Measurements from ENCODE around the gene PTPRF. TPM values are rescaled to one million over a fixed set of nuclear protein-coding genes. Genes with fewer than 3 reads are reported as not detected.

PTPRF gene
- total RNA-seq, 2 donors from 2014 or later = 0.52 to 5.9 TPM

- DNase-seq = no peak
- no peak for ATAC-seq
- Mint-ChIP-seq H3K36me3 (ENCODE audit: low read depth) (no peaks in the 10 kb centered on the region), H3K4me1 (peaks cover 17% of the 10 kb centered on the region), H3K4me3 (no peak overlapping the region), H3K27ac (peak overlapping the region; percentile 21), H3K27me3 (no peaks in the 10 kb centered on the region)
- no peaks in the 10 kb centered on the region for H3K9me3 ChIP-seq (ENCODE audit: control insufficient read depth, low read length, poor library complexity, severe bottlenecking)
Observed at GRCh38 chr1:43572084-43572483, 41.4 kb downstream of the PTPRF start.

- H3K4me3 Mint-ChIP-seq = no peak overlapping the region
- DNase-seq (no peak), ATAC-seq (no peak)
- peaks cover 17% of the 10 kb centered on the region for H3K4me1 Mint-ChIP-seq
- peak overlapping the region; percentile 21 for H3K27ac Mint-ChIP-seq
- no peaks in the 10 kb centered on the region for H3K27me3 Mint-ChIP-seq
- no peaks in the 10 kb centered on the region for H3K36me3 Mint-ChIP-seq (ENCODE audit: low read depth)
- H3K9me3 ChIP-seq (ENCODE audit: control insufficient read depth, low read length, poor library complexity, severe bottlenecking) = no peaks in the 10 kb centered on the region
Observed at GRCh38 chr1:43572538-43572937, 41.9 kb downstream of the PTPRF start.

- Mint-ChIP-seq H3K4me1 (peaks cover 17% of the 10 kb centered on the region), H3K36me3 (ENCODE audit: low read depth) (no peaks in the 10 kb centered on the region), H3K4me3 (no peak overlapping the region), H3K27ac (no peak overlapping the region), H3K27me3 (no peaks in the 10 kb centered on the region)
- no peak for DNase-seq
- no peak for ATAC-seq
- no peaks in the 10 kb centered on the region for H3K9me3 ChIP-seq (ENCODE audit: control insufficient read depth, low read length, poor library complexity, severe bottlenecking)
Observed at GRCh38 chr1:43573066-43573800, 42.5 kb downstream of the PTPRF start.

GRCh38 chr1:43576521-43576920 is 45.8 kb downstream of the PTPRF start:
- H3K27me3 Mint-ChIP-seq = no peaks in the 10 kb centered on the region
- no peak for DNase-seq
- ATAC-seq = peak; percentile 75
- no peaks in the 10 kb centered on the region for H3K36me3 Mint-ChIP-seq (ENCODE audit: low read depth)
- H3K4me1 Mint-ChIP-seq = peaks cover 20% of the 10 kb centered on the region
- H3K4me3 Mint-ChIP-seq = peak overlapping the region; percentile 57
- H3K27ac Mint-ChIP-seq = peak overlapping the region; percentile 84
- H3K9me3 ChIP-seq (ENCODE audit: control insufficient read depth, low read length, poor library complexity, severe bottlenecking) = no peaks in the 10 kb centered on the region

GRCh38 chr1:43577655-43578542 is 47.2 kb downstream of the PTPRF start:
- DNase-seq (no peak), ATAC-seq (no peak)
- Mint-ChIP-seq H3K4me3 (no peak overlapping the region), H3K27ac (no peak overlapping the region), H3K36me3 (ENCODE audit: low read depth) (no peaks in the 10 kb centered on the region), H3K4me1 (peaks cover 22% of the 10 kb centered on the region), H3K27me3 (no peaks in the 10 kb centered on the region)
- H3K9me3 ChIP-seq (ENCODE audit: control insufficient read depth, low read length, poor library complexity, severe bottlenecking) = no peaks in the 10 kb centered on the region

GRCh38 chr1:43580039-43580438 is 49.4 kb downstream of the PTPRF start:
- Mint-ChIP-seq H3K27ac (no peak overlapping the region), H3K4me1 (peaks cover 20% of the 10 kb centered on the region), H3K27me3 (no peaks in the 10 kb centered on the region), H3K36me3 (ENCODE audit: low read depth) (no peaks in the 10 kb centered on the region), H3K4me3 (no peak overlapping the region)
- ATAC-seq (no peak), DNase-seq (no peak)
- no peaks in the 10 kb centered on the region for H3K9me3 ChIP-seq (ENCODE audit: control insufficient read depth, low read length, poor library complexity, severe bottlenecking)

GRCh38 chr1:43582162-43582566 is 51.5 kb downstream of the PTPRF start:
- peak overlapping the region; percentile 34 for H3K27ac Mint-ChIP-seq
- H3K4me3 Mint-ChIP-seq = no peak overlapping the region
- no peaks in the 10 kb centered on the region for H3K9me3 ChIP-seq (ENCODE audit: control insufficient read depth, low read length, poor library complexity, severe bottlenecking)
- no peaks in the 10 kb centered on the region for H3K36me3 Mint-ChIP-seq (ENCODE audit: low read depth)
- no peaks in the 10 kb centered on the region for H3K27me3 Mint-ChIP-seq
- ATAC-seq (peak; percentile 48), DNase-seq (no peak)
- peaks cover 6% of the 10 kb centered on the region for H3K4me1 Mint-ChIP-seq

- Mint-ChIP-seq H3K4me3 (no peak overlapping the region), H3K27me3 (no peaks in the 10 kb centered on the region), H3K4me1 (peaks cover 6% of the 10 kb centered on the region), H3K36me3 (ENCODE audit: low read depth) (no peaks in the 10 kb centered on the region), H3K27ac (no peak overlapping the region)
- ATAC-seq = no peak
- H3K9me3 ChIP-seq (ENCODE audit: control insufficient read depth, low read length, poor library complexity, severe bottlenecking) = no peaks in the 10 kb centered on the region
- DNase-seq = no peak
Observed at GRCh38 chr1:43583058-43583457, 52.4 kb downstream of the PTPRF start.

GRCh38 chr1:43584204-43584603 is 53.5 kb downstream of the PTPRF start:
- no peak overlapping the region for H3K4me3 Mint-ChIP-seq
- H3K27ac Mint-ChIP-seq = no peak overlapping the region
- DNase-seq (no peak), ATAC-seq (no peak)
- H3K27me3 Mint-ChIP-seq = no peaks in the 10 kb centered on the region
- H3K36me3 Mint-ChIP-seq (ENCODE audit: low read depth) = no peaks in the 10 kb centered on the region
- no peaks in the 10 kb centered on the region for H3K9me3 ChIP-seq (ENCODE audit: control insufficient read depth, low read length, poor library complexity, severe bottlenecking)
- peaks cover 6% of the 10 kb centered on the region for H3K4me1 Mint-ChIP-seq

GRCh38 chr1:43585557-43585956 is 54.9 kb downstream of the PTPRF start:
- H3K9me3 ChIP-seq (ENCODE audit: control insufficient read depth, low read length, poor library complexity, severe bottlenecking) = no peaks in the 10 kb centered on the region
- Mint-ChIP-seq H3K27me3 (no peaks in the 10 kb centered on the region), H3K36me3 (ENCODE audit: low read depth) (no peaks in the 10 kb centered on the region), H3K27ac (no peak overlapping the region), H3K4me1 (peaks cover 6% of the 10 kb centered on the region), H3K4me3 (no peak overlapping the region)
- no peak for ATAC-seq
- DNase-seq = no peak

GRCh38 chr1:43586136-43586731 is 55.6 kb downstream of the PTPRF start:
- H3K27ac Mint-ChIP-seq = no peak overlapping the region
- DNase-seq (no peak), ATAC-seq (no peak)
- no peak overlapping the region for H3K4me3 Mint-ChIP-seq
- H3K9me3 ChIP-seq (ENCODE audit: control insufficient read depth, low read length, poor library complexity, severe bottlenecking) = no peaks in the 10 kb centered on the region
- H3K27me3 Mint-ChIP-seq = no peaks in the 10 kb centered on the region
- H3K4me1 Mint-ChIP-seq = peaks cover 4% of the 10 kb centered on the region
- no peaks in the 10 kb centered on the region for H3K36me3 Mint-ChIP-seq (ENCODE audit: low read depth)

GRCh38 chr1:43587001-43587400 is 56.3 kb downstream of the PTPRF start:
- no peaks in the 10 kb centered on the region for H3K9me3 ChIP-seq (ENCODE audit: control insufficient read depth, low read length, poor library complexity, severe bottlenecking)
- peaks cover 3% of the 10 kb centered on the region for H3K4me1 Mint-ChIP-seq
- no peaks in the 10 kb centered on the region for H3K36me3 Mint-ChIP-seq (ENCODE audit: low read depth)
- DNase-seq (no peak), ATAC-seq (no peak)
- H3K27me3 Mint-ChIP-seq = no peaks in the 10 kb centered on the region
- no peak overlapping the region for H3K4me3 Mint-ChIP-seq
- H3K27ac Mint-ChIP-seq = no peak overlapping the region

GRCh38 chr1:43587594-43587993 is 56.9 kb downstream of the PTPRF start:
- no peaks in the 10 kb centered on the region for H3K36me3 Mint-ChIP-seq (ENCODE audit: low read depth)
- H3K4me3 Mint-ChIP-seq = no peak overlapping the region
- no peaks in the 10 kb centered on the region for H3K9me3 ChIP-seq (ENCODE audit: control insufficient read depth, low read length, poor library complexity, severe bottlenecking)
- peaks cover 3% of the 10 kb centered on the region for H3K4me1 Mint-ChIP-seq
- DNase-seq (no peak), ATAC-seq (no peak)
- H3K27ac Mint-ChIP-seq = no peak overlapping the region
- no peaks in the 10 kb centered on the region for H3K27me3 Mint-ChIP-seq

Data from T-helper 17 cell (primary cell).